Middle frontal gyrus (tissue), 1 donor: ENCODE results near the gene RGL4.
"Not testable (repeated sequence)": the region's sequence is repeated elsewhere in the genome, so short reads cannot be mapped to it uniquely, and the experiment has no call there.

ENCODE experiments used
- DNase-seq: peaks from one replicate; pipeline ENCODE4 v3.0.0-alpha.2; 2015; ENCODE audit warnings: low spot score; ENCODE audit errors: extremely low spot score

The RGL4 gene, protein sequence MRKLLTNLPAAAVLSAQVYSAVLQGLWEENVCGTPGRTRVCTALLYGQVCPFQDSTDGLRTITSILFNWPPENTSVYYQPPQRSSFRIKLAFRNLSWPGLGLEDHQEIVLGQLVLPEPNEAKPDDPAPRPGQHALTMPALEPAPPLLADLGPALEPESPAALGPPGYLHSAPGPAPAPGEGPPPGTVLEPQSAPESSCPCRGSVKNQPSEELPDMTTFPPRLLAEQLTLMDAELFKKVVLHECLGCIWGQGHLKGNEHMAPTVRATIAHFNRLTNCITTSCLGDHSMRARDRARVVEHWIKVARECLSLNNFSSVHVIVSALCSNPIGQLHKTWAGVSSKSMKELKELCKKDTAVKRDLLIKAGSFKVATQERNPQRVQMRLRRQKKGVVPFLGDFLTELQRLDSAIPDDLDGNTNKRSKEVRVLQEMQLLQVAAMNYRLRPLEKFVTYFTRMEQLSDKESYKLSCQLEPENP

DNA sequence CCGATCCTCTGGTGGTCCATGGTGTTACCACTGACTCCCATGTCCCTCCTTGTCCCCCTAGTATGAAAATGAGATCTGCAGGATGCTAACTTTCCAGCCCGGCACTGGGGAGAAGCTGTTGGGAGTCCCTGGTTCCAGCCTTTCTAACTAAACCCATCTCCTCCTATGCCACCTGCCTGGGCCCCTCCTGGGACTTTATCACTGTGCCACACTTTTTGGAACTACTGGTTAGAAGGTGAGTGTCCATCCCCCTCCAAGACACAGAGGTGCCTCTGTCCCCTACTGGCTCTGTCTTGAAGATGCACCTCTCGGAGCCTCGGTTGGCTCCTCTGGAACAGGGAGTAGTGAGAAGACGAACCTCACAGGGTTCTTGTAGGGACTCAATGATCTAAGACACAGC, at the start of gene RGL4:
RGL4 (plus strand) TSS at position 301 of the 400 bp plus-strand sequence. CDS start 1,018 bp downstream, outside the sequence.
- no peak for DNase-seq

DNA sequence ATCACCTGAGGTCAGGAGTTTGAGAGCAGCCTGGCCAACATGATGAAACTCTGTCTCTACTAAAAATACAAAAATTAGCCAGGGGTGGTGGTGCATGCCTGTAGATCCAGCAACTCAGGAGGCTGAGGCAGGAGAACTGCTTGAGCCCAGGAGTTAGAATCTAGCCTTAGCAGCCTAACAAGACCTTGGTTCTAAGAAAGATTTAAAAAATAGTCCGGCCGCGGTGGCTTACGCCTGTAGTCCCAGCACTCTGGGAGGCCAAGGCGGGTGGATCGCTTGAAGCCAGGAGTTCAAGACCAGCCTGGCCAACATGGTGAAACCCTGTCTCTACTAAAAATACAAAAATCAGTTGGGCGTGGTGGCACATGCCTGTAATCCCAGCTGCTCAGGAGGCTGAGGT, 44.3 kb upstream of the RGL4 start:
- DNase-seq: not testable (repeated sequence)

DNA sequence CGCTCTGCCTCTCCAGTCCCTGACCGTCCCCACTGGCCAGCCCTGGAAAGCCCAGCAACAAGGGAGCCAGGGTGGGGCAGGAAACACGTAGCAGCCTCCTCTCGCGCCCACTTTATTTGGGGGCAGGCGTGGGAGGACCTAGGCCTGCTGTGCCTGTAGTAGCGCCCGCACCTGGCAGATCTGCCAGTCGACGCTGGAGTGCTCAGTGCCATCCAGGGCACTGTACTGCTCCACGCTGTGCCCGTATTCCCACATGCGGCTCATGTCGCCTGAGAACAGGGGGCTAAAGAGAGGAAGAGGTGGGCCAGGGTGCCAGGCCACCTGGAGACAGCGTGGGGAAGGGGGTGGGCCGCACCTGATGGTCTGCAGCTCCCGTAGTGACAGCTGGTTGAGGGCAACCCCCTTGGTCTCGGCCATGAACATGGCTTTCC, 41.7 kb upstream of the RGL4 start:
- DNase-seq: no peak

DNA sequence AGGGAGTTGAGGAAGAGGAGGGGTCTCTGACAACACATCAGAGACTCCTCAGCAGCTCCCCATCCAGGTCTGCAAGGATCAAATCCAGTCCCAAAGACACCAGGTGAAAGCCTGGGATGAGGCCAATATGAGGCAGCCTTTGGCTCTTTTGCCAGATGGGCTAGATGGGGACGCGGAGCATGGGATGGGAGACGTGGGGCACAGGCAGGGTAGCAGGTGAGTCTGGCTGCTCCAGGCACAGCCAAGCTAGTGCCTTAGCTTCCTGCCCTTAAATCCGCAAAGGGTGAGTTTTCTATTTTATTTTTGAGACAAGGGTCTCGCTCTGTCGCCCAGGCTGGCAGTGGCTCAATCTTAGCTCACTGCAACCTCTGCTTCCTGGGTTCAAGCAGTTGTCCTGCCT, 39.1 kb upstream of the RGL4 start:
- no peak for DNase-seq

DNA sequence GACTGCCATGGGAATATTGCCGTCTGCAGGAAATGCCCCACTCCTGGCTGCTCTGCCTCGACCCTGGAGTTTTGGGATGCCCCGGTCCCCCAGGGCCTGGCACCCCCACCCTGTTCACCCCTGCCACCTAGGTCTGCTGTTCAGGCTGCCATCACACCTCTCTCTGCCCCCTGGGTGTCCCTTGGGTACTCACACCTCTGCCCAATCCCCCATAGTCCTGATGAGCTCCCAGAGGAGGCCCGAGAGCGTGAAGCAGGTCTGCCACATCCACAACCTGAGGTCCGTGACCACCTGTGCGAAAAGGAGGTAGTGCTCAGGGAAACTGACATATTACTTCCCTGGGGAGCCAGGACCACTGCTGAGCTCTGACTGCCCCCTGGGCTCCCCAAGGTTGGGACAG, 38.5 kb upstream of the RGL4 start:
- DNase-seq: no peak

DNA sequence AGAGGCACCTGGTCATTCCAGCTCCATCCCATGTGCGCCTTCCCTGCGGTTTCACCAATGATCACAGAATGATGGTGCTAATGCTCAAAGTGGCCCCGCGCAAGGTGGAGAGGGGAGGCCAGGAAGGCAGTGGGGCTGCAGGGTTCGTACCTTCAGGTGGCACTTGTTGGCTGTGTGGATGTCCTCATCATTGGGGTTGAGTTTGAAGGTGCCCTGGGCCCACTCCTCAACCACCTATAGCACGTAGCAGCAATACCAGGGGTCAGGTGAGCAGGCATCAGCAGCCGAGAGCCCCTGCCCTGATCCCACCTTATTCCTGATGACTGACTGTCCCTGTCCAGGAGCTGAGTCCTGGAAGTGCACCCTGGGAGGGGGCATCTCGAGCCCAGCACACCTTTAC, 38.1 kb upstream of the RGL4 start:
- no peak for DNase-seq

DNA sequence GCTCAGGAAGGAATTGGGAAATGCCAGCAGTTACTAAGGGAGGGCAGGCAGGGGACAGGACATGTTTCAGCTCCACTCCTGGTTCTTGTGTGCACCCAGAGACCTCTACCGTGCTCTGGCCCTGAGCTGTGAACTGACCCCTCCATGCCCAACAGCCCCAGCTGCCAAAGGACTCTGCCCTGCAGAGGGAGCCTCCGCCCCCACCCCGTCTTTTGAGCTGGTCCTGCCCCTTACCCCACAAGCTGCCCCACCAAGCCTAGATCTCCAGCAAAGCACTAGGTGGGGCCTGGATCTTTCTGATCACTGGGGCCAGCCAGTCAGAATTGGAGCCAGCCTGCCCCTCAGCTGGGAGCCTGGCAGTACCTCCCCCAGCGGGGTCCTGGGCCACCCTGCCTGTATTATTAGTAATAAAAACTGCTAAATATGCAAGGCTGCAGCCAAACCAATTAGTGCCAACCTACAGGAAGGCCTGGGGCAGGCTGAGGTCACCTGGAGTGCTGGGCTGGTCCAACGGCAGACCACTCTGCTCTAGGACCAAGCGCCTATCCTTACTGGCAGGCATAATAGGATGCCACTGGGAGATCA, 34.8 kb upstream of the RGL4 start:
- DNase-seq: no peak

DNA sequence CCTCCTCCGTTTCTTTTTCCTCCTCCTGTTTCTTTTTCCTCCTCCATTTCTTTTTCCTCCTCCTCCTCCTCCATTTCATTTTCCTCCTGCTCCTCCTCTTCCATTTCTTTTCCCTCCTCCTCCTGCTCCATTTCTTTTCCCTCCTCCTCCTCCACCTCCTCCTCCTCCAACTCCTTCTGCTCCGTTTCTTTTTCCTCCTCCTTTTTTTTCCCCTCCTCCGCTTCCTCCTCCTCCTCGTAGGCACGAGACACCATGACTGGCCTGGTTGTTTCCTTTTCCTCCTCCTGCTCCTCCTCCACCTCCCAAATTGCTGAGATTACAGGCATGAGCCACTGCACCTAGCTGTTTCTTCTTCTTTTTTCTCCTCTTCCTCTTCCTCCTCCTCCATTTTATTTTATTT, 33.1 kb upstream of the RGL4 start:
- DNase-seq: no peak

DNA sequence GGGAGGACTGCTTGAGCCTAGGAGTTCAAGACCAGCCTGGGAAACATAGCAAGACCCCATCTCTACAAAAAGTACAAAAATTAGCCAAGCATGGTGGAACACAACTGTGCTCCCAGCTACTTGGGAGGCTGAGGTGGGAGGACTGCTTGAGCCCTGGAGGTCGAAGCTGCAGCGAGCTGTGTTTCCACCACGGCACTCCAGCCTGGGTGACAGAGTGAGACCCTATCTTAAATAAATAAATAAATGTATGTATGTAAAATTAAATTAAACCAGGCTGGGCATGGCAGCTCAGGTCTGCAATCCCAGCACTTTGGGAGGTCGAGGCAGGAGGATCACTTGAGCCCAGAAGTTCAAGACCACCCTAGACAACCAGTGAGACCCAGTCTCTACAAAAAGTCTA, 30.4 kb upstream of the RGL4 start:
- DNase-seq: not testable (repeated sequence)

DNA sequence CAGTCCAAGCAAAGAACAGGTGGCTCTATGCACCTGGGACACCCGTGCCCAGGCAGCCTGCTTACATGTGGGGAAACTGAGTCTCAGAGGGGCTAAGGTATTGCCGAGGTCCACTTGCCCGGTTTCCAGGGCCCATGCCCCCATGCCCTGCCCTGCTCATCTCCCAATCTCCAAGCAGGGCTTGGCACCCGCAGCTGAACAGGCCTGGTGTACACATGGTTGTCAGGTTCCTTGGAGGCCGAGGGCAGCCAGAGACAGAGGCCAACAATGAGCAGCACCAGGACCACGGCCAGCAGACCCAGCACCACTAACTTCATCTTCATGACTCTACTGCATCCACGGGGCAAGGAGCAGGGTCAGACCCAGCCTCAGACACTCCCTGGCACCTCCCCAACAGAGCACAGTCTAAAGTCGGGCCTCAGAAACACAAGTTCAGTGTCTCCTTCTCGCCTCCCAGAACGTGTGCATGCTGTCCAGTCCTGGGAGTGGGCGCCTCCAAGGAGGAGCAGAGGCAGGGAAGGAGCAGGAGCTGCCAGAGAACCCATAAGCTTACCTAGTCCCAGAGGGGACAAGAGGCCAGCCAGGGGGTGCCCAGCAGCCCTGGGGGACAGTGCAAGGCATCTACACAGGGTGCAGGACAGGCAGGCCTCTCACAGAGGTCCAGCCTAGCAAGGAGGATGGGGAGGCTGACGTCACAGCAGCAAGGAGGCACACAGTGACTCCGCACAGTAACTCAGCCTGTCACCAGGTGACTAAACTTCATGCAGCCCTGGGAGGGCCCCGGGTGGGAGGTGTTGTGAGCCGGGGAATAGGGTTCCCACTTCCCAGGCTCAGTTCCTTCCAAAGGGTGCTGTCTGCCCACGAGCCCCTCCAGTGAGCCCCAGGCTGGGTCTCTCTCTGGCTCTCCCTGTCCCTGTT, 20.2 kb upstream of the RGL4 start:
- no peak for DNase-seq

DNA sequence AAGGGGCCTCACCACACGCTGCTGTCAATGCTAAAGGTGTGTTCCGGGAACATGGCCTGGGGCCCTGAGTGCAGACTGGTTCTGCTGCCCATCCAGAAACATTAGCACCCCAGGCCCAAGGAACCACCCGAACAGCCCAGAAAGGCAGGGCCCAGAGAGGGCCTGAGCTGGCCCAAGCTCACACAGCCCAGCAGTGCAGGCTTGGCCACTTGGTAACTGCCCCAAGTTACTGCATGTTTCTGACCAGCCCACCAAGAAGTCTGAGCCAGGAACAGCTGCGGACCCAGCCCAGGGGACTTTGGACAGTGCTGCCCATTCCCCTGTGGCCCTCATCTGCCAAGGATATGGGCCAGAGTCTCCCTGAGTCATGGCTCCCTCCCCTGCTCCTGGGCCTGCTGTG, 19.4 kb upstream of the RGL4 start:
- DNase-seq: not testable (repeated sequence)

DNA sequence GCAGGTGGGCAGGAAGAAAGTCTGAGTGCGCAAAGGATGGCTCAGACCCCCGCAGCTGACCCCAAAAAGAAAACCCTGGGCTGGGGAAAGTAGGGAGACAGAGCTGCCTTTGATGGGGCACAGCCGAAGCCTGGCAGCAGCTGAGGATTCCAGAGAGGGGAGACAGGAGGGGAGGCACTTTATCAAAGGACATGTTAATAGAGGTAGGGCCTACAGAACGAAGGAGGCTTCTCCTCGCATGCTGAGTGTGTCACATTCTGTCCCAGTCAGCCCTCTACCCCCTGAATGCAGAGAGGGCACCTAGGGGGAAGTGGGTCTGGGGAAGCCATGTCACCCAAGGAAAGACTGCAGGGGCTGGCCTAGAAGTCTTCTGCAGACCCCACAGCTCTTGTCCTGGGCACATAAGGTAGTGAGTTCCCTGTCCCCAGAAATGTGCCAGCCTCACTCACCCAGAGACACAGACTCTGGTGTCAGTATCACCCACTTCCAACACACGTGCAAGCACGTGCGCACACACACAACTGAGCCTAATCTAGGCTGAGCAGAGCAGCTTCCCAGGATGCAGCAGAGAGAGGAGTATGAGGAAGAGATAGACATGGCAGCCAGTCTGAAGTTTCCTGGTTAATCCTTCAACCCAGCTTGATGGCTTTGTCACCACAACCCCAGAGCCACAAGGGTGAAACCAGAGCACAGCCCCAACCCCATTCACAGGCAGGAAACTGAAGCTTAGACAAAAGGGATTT, 18.3 kb upstream of the RGL4 start:
- not testable (repeated sequence) for DNase-seq

DNA sequence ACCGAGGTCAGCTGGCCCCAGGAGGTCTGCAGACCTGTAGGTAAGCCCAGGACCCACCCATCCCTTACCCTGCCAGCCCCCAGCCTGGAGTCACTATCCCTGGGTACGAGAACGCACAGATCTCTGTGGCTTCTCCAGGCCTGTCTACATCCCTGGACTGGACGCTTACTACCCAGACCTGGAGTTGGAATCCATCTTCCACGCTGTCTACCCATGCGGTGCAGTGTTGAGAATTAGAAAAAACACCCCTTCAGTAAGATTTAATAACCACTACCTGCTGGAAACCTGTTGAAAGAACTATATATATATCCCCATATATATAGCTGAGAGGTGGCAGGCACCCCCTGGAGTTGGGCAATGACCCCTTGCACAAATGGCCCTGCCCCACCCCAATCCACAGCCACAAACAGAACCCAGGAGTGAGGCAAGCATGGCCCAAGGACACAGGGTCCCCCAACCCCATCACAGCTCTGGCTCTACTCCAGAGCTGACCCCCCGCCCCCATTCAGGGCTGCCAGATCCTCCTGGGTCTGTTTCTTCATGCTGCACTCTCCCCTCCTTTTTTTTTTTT, 17.7 kb upstream of the RGL4 start:
- DNase-seq: no peak

DNA sequence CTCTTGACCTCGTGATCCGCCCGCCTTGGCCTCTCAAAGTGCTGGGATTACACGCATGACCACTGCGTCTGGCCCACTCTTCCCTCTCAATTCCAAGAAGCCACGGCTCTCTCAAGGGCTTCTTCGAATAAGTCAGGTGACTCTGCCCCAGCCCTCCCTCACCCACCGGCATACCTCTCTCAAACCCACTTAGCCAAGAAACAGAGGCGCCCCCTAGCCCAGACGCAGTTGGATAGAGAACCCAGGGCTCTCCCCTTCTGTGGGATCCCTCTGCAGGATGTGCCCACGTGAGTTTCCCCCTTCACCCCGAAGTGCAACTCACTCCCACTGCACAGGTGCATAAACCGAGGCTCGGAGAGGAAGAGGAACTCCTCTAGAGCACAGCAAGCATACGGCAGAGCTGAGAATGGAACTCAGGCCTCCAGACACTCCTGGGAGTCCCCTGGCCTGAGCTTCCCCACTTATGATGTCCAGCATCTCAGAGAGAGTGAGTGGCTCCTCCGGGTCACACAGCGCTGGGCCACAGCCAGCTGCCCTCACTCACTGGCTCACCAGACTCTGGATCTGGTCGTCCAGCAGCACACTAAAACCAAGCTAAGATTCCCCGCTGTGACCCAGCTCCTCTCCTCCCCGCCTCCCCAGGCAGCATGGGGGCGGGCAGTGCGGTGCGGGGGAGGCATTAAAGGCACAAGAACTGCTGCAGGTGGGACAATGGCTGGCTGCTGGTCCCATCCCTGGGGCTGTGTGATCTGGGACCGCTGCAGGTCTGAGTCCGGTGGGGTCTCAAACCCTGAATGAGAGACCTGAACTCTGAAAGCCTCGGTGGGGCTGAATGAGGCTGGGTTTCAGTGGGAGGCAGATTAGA, 16.8 kb upstream of the RGL4 start:
- DNase-seq: no peak

DNA sequence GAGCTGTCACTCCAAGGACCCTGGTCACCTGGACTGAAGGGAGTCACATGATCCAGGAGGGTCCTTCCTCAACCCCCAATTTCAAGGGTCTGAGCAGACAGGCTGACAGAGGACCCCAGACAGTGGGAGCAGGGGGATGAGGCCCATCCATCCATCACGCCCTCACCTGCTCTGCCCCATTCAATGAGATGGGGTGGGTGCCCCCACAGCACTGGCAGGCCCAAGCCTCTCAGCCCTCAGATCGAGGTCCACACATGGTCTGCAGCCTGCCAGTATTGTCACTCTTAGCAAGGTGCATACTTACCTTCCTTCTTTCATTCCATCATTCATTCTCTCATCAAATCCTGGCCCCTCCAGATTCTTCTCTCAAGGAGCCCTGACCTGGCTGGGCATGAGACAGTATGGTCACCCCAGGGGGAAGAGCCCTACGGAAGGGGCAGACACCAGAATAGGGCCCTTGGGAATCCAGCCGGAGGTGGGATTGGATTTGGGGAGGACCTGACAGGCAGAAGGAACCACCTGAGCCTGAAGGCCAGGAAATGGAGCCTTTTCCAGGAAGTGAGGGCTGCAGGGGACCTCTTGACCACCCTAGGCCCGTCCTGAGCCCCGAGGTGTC, 15.8 kb upstream of the RGL4 start:
- DNase-seq: not testable (repeated sequence)

DNA sequence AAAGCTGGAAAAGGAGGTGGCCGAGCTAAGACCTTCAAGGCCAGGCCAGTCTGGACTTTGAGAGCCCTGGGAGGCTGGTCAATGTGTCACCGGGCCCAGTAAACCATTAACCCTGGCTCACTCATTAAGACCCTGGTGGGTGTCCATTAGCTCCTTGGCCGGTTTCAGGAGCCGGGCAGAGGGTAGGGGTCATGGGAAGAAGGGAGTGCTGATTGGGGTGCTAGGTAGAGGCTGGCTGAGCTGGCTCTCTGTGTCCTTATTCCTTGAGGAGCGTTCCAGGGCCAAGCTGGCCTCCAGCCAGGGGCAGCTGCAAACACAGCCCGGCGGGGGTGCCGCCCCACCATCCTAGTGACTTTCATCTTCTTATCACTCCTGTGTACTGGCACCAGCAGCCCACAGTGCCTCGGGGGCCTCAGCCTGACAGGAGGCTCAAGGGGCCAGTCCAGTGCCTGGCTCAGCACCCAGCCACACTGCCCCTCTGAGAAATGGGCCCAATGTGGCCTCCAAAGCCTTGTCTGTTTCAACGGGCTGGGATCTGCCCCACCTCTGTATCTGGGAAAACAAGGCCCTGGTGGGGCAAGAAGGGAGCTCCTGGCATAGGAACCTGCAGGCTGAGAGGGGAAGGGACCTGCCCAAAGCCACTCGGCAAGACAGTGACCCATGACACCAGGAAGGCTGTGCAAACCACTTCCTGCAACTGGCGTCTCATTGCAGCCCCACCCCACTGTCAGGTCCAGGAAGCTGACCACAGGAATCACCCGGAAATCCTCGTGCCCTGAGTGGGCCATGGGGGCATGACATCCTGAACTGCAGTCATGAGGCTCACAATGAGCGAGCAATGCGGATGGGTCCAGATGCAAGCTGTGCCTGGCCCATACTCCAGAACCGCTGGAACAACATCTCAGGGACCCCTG, 15.1 kb upstream of the RGL4 start:
- DNase-seq: no peak

DNA sequence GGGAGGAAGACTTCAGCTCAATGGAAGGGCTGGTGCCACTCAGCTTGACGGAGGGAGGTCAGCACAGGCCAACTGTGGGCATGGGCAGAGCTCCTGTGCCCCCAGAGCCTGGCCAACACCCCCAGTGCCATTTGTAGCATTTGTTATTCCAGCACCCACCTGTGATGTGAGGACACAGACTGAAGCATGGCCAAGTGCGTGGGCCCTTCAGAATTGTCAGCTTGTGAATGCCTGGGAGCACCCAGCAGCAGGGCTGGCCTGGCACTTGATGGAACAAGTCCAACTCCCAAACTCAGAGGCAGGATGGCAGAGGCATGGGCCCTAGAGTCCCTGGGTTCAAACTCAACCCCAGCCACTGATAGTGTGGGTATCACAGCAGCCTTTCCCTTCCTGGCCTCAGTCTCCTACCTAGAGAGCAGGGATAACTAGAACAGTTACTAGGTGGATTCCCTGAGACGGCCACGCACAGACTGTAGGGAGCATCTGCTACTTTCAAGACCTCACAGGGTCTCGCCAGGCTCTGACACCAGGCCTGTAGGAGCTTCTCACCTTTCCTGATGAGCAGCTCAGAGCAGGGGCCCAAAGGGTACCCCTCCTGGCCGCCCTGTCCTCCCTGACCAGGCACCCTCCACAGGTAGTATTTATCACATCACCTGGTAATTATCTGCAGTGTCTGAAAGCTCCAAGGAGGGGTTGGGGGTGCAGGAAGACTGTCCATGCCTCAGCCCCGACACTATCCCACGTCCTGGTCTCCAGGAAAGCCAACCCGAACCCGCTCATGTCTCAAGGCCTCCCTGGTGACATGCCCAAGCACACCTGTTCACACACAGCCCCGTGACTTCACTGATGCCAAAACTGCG, 13.7 kb upstream of the RGL4 start:
- not testable (repeated sequence) for DNase-seq

DNA sequence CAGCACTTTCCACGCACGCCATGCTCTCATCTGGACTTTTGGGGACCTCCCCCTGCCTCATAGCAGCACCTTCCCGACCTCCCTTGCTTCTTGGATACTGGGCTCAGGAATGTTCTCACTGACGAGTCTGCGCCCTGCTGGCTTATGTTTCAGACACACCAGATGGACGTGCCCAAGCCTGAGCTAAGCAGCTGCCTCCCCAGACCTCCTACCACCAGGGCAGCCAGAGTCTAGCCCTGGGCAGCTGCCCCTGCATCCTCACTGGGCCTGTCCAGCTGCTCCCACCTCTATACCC, 13.2 kb upstream of the RGL4 start:
- no peak for DNase-seq
